Activated naive CD4-positive, alpha-beta T cell treated with anti-CD3 and anti-CD28 coated beads, Interleukin-2, amount 10 ng/mL, durations not matched to agents 7 days and 5 days (primary cell): ENCODE data around the gene RHEB.

Source experiments
- CTCF ChIA-PET: fragments of 350-600 bp; sonication (Branson Sonifier 250); formaldehyde crosslinking; loops from one replicate; lab custom pipeline; 2021; ENCODE audit warnings: antibody characterized with exemption; lab: Charles Lee
- DNase-seq: peaks from one replicate; pipeline ENCODE4 v3.0.0-alpha.2; 2020
- H3K27ac Mint-ChIP-seq: one replicate; pipeline ENCODE4 v1.8.0; 2021; ENCODE audit warnings: mild to moderate bottlenecking, moderate library complexity, mixed read lengths
- H3K27me3 Mint-ChIP-seq: one replicate; pipeline ENCODE4 v1.8.0; 2021; ENCODE audit warnings: mild to moderate bottlenecking, mixed read lengths
- H3K36me3 Mint-ChIP-seq: one replicate; pipeline ENCODE4 v1.8.0; 2021; ENCODE audit warnings: mixed read lengths
- H3K4me1 Mint-ChIP-seq: one replicate; pipeline ENCODE4 v1.8.0; 2021; ENCODE audit warnings: mixed read lengths
- H3K4me3 Mint-ChIP-seq: one replicate; pipeline ENCODE4 v1.8.0; 2021; ENCODE audit warnings: mild to moderate bottlenecking, moderate library complexity, mixed read lengths
- H3K9me3 Mint-ChIP-seq: one replicate; pipeline ENCODE4 v1.8.0; 2021; ENCODE audit warnings: mixed read lengths

RHEB gene

DNA sequence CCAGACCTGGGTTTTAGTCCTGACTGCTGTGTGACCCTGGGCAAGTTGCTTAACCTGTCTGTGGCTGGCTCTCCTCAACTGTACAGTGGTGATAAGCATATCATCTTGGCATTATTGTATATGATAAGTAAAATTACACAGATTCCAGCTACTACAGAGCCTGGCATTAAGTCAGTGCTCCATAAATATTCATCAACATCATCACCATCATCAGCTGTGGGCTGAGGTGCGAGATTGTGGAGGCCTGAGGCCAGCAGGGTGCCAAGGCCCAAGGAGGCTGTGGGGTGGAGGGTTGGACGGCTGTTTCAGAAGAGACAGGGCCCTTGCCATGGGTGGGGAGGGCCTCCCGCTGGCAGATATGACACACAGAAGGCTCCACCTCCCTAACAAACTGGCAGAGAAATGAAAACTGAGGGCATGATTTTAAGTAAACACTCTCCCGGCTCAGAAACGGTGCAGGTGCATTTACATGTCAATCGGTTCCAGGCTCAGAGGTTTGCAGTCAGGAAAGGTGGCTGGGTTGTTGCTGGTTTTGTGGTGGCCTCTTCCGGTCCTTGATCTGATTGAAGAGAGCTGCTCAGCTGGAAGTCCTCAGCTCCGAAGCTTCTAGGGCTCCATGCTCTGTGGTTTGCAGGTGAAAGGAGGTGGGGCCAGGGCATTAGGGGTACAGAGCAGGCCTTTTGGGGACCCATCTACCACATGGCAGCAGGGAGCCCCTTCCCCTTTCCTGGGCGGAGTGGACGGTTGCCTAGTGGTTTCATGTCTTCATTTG, 89.9 kb downstream of the RHEB start:
- Mint-ChIP-seq H3K27ac (peak overlapping the region; percentile 95), H3K27me3 (peaks cover 36% of the 10 kb centered on the region), H3K36me3 (no peaks in the 10 kb centered on the region), H3K4me3 (peak overlapping the region; percentile 49), H3K4me1 (peaks cover 55% of the 10 kb centered on the region), H3K9me3 (no peaks in the 10 kb centered on the region)
- CTCF ChIA-PET, result interaction anchor here (0.8 to 4.1 kb wide), 4 partner anchors 14 to 115 kb away, joined by 3 to 33 read pairs (median 6); no protein-coding TSS in a partner anchor
- DNase-seq, result peak; percentile 85

DNA sequence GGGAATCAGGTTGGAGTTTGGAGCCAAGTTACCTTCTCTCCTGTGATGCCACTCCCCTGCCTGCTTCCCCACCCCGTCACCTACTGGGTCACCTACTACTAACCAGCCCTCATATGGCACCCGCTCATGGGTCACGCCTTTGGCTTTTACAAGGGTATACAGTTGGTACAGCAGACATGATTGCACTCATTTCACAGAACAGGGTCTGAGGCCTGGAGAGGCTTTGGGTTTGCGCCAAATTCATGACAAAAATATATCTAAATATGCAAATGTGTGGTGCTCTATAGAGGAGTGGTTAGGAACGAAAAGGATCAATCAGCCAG, 90.5 kb downstream of the RHEB start:
- CTCF ChIA-PET, result interaction anchor here (1.1 kb wide), 1 partner anchor 19 kb away, joined by 4 read pairs; no protein-coding TSS in a partner anchor
- Mint-ChIP-seq H3K9me3 (no peaks in the 10 kb centered on the region), H3K4me3 (peak overlapping the region; percentile 49), H3K27ac (peak overlapping the region; percentile 95), H3K36me3 (no peaks in the 10 kb centered on the region), H3K27me3 (peaks cover 42% of the 10 kb centered on the region), H3K4me1 (peaks cover 55% of the 10 kb centered on the region)
- no peak for DNase-seq

- Mint-ChIP-seq H3K4me1 (peaks cover 55% of the 10 kb centered on the region), H3K27me3 (peaks cover 46% of the 10 kb centered on the region), H3K4me3 (no peak overlapping the region), H3K36me3 (no peaks in the 10 kb centered on the region), H3K9me3 (no peaks in the 10 kb centered on the region), H3K27ac (peak overlapping the region; percentile 81)
- CTCF ChIA-PET, result interaction anchor here (1.1 kb wide), 1 partner anchor 19 kb away, joined by 4 read pairs; no protein-coding TSS in a partner anchor
- no peak for DNase-seq
Measured at GRCh38 chr7:151428378-151429236, 91.1 kb downstream of the RHEB start.

GRCh38 chr7:151427705-151428377, 91.9 kb downstream of the RHEB start:
- H3K27me3 Mint-ChIP-seq, result peaks cover 50% of the 10 kb centered on the region
- no peak overlapping the region for H3K4me3 Mint-ChIP-seq
- CTCF ChIA-PET, result interaction anchor here (1.1 kb wide), 1 partner anchor 20 kb away, joined by 4 read pairs; no protein-coding TSS in a partner anchor
- H3K9me3 Mint-ChIP-seq, result no peaks in the 10 kb centered on the region
- H3K27ac Mint-ChIP-seq, result peak overlapping the region; percentile 81
- no peaks in the 10 kb centered on the region for H3K36me3 Mint-ChIP-seq
- no peak for DNase-seq
- peaks cover 47% of the 10 kb centered on the region for H3K4me1 Mint-ChIP-seq

- H3K4me3 Mint-ChIP-seq, result no peak overlapping the region
- H3K27me3 Mint-ChIP-seq, result peaks cover 51% of the 10 kb centered on the region
- H3K4me1 Mint-ChIP-seq, result peaks cover 41% of the 10 kb centered on the region
- H3K36me3 Mint-ChIP-seq, result no peaks in the 10 kb centered on the region
- peaks cover 4% of the 10 kb centered on the region for H3K9me3 Mint-ChIP-seq
- CTCF ChIA-PET, result no interaction called here
- H3K27ac Mint-ChIP-seq, result no peak overlapping the region
- no peak for DNase-seq
Measured at GRCh38 chr7:151426904-151427704, 92.6 kb downstream of the RHEB start.

- no peak overlapping the region for H3K27ac Mint-ChIP-seq
- peaks cover 56% of the 10 kb centered on the region for H3K27me3 Mint-ChIP-seq
- DNase-seq, result no peak
- H3K9me3 Mint-ChIP-seq, result peaks cover 9% of the 10 kb centered on the region
- H3K4me3 Mint-ChIP-seq, result no peak overlapping the region
- H3K4me1 Mint-ChIP-seq, result peaks cover 38% of the 10 kb centered on the region
- H3K36me3 Mint-ChIP-seq, result peaks cover 4% of the 10 kb centered on the region
- CTCF ChIA-PET, result no interaction called here
Measured at GRCh38 chr7:151426441-151426903, 93.2 kb downstream of the RHEB start.

DNA sequence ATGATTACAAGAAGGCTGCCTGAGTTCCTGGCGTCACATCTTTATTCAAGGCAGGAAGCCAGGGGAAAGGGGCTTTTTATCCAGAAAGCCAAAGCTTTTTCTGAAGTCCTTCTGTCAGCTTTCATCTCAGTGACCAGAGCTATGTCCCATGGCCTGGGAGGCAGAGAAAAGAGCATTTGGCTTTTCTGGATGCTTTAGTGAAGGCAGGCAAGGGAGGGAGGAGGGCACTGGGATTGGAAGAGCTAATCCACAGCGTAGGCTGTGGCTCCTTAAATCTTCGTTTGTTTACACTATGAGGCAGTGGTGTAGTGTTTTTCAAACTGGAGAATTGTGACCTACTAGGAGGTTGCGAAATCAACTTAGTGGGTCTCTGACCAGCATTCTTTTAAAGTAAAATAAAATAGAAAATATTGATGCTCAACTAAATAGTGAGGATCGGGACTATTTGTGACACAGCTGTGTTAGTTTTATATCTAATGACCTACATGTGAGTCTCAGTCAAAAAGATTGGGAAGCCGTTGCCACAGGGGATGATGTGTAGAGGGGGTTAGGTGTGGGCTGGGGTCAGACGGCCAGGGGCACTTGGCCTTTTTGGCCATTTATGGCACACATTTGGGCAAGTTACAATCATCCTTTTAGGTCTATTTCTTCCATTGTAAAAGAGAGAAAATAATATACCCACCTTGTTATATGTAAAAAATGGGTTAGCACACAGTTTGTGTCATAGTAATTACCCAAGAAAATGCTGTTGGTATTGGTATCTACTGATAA, 93.8 kb downstream of the RHEB start:
- Mint-ChIP-seq H3K27ac (no peak overlapping the region), H3K27me3 (peaks cover 59% of the 10 kb centered on the region), H3K4me1 (peaks cover 32% of the 10 kb centered on the region), H3K4me3 (no peak overlapping the region), H3K9me3 (peaks cover 9% of the 10 kb centered on the region), H3K36me3 (peaks cover 4% of the 10 kb centered on the region)
- DNase-seq, result no peak
- CTCF ChIA-PET, result no interaction called here

GRCh38 chr7:151424799-151425198, 94.9 kb downstream of the RHEB start:
- no peak for DNase-seq
- peaks cover 23% of the 10 kb centered on the region for H3K4me1 Mint-ChIP-seq
- H3K27ac Mint-ChIP-seq, result no peak overlapping the region
- CTCF ChIA-PET, result no interaction called here
- H3K27me3 Mint-ChIP-seq, result peaks cover 66% of the 10 kb centered on the region
- peaks cover 13% of the 10 kb centered on the region for H3K9me3 Mint-ChIP-seq
- no peak overlapping the region for H3K4me3 Mint-ChIP-seq
- peaks cover 4% of the 10 kb centered on the region for H3K36me3 Mint-ChIP-seq

GRCh38 chr7:151423936-151424335, 95.8 kb downstream of the RHEB start:
- peaks cover 4% of the 10 kb centered on the region for H3K36me3 Mint-ChIP-seq
- CTCF ChIA-PET, result no interaction called here
- DNase-seq, result no peak
- peaks cover 68% of the 10 kb centered on the region for H3K27me3 Mint-ChIP-seq
- no peak overlapping the region for H3K4me3 Mint-ChIP-seq
- H3K9me3 Mint-ChIP-seq, result peaks cover 13% of the 10 kb centered on the region
- no peak overlapping the region for H3K27ac Mint-ChIP-seq
- peaks cover 14% of the 10 kb centered on the region for H3K4me1 Mint-ChIP-seq

DNA sequence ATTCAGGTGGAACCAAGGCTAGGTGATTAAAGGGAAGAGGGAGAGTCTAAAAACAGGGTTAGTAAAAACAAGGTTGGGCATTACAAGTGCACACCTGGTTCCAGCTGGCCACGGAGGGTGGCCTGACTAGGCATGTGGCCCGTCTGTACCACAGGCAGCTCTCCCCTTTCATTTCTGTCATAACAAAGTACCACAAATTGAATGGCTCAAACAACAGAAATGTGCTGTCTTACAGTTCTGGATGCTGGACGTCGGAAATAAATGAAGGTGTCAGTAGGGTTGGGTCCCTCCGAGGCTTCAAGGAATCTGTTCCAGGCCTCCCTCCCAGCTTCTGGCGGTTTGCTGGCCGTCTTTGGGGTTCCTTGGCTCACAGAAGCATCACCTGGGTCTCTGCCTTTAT, 96.5 kb downstream of the RHEB start:
- CTCF ChIA-PET, result interaction anchor here (0.8 kb wide), 1 partner anchor 52 kb away, joined by 3 read pairs; no protein-coding TSS in a partner anchor
- Mint-ChIP-seq H3K9me3 (peaks cover 14% of the 10 kb centered on the region), H3K36me3 (peaks cover 4% of the 10 kb centered on the region), H3K27me3 (peaks cover 68% of the 10 kb centered on the region), H3K4me1 (peaks cover 7% of the 10 kb centered on the region), H3K4me3 (no peak overlapping the region), H3K27ac (no peak overlapping the region)
- DNase-seq, result no peak

DNA sequence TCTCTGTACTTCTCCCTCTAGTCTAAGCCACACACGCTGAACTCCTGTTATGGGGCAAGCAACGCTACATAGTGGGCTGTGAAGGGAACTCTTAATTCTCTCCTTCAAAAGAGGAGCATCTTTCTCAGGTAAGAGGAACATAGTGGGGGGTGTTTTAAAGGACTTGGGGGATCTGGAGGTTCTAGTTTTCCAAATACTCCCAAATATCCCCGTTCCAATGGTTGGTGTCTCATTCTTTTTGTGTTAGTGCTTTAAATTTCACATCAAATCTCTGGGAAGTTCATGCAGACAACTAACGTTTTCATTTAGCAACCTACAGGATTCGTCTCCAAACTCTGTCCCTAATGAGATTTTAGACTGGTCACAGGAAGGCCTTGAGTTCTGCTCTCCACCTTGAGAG, 97.5 kb downstream of the RHEB start:
- H3K4me1 Mint-ChIP-seq, result no peaks in the 10 kb centered on the region
- peaks cover 17% of the 10 kb centered on the region for H3K9me3 Mint-ChIP-seq
- H3K36me3 Mint-ChIP-seq, result peaks cover 4% of the 10 kb centered on the region
- peaks cover 64% of the 10 kb centered on the region for H3K27me3 Mint-ChIP-seq
- CTCF ChIA-PET, result interaction anchor here (0.8 kb wide), 1 partner anchor 51 kb away, joined by 3 read pairs; no protein-coding TSS in a partner anchor
- no peak overlapping the region for H3K4me3 Mint-ChIP-seq
- DNase-seq, result no peak
- no peak overlapping the region for H3K27ac Mint-ChIP-seq

DNA sequence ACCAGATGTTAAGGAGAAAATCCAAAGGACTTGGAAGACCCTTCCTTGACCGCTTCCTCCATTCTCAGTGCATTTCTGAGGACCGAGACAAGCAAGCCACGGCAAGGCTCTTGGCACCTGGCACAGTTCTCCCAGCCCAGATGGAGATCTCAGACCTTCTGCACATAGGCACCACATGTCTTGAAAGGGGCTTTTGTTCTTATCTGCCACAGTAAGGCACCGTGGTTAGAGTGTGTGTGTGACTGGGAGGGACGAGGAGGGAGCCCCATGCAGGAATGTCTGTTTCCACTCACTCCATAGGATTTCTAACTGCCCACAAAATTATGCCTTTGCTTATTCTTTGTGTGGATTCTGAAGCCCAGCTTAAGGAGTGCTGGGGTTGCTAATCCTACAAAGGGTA, 99.6 kb downstream of the RHEB start:
- no peaks in the 10 kb centered on the region for H3K4me1 Mint-ChIP-seq
- CTCF ChIA-PET, result no interaction called here
- H3K27me3 Mint-ChIP-seq, result peaks cover 64% of the 10 kb centered on the region
- no peak overlapping the region for H3K4me3 Mint-ChIP-seq
- H3K9me3 Mint-ChIP-seq, result peaks cover 17% of the 10 kb centered on the region
- H3K27ac Mint-ChIP-seq, result no peak overlapping the region
- peaks cover 4% of the 10 kb centered on the region for H3K36me3 Mint-ChIP-seq
- DNase-seq, result no peak

DNA sequence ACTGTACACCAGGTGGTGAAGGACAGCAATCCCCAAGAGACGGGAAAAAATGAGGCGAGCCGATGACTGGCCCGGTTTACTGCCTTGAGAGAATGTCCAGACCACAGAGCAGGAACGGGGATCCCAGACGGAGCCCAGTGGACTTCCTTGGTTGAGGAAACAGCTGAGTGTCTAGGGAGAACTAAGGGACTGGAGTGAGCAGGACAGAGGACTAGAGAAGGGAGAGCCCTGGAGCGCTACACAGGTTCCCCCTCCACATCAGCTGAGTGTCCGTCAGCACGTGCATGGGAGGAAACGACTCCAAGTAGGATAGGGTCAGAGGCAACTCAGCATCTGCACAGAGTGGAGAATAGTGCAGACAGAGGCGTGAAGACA, 102.8 kb downstream of the RHEB start:
- peaks cover 65% of the 10 kb centered on the region for H3K27me3 Mint-ChIP-seq
- peaks cover 4% of the 10 kb centered on the region for H3K4me1 Mint-ChIP-seq
- CTCF ChIA-PET, result interaction anchor here (0.6 to 1.6 kb wide), 2 partner anchors 31 to 63 kb away, joined by 3 read pairs; no protein-coding TSS in a partner anchor
- no peak for DNase-seq
- H3K9me3 Mint-ChIP-seq, result peaks cover 11% of the 10 kb centered on the region
- no peak overlapping the region for H3K27ac Mint-ChIP-seq
- H3K36me3 Mint-ChIP-seq, result peaks cover 4% of the 10 kb centered on the region
- H3K4me3 Mint-ChIP-seq, result no peak overlapping the region
